ENCODE data around the gene FNDC4. TPM values are rescaled to one million over a fixed set of nuclear protein-coding genes. Genes with fewer than 3 reads are reported as not detected.
A peak's percentile ranks its signal among the peaks of the same experiment; 100 is the strongest.

The FNDC4 gene
- total and polyA plus RNA-seq, 2 of the 8 experiments (the other 6 are each of a cell fraction or from before 2014, with no cell fraction given): 14.1 to 14.7 TPM

- H3K4me2 ChIP-seq (ENCODE audit: insufficient read depth in 1 of 2, low read depth in 2 of 2, low read length in 2 of 2): peak overlapping the region; percentile 61 to 100; a peak in 3 of 4 replicates
- no peak overlapping the region for H4K8ac ChIP-seq (ENCODE audit: extremely low read depth, insufficient read depth, low read length)
- no peak overlapping the region for H2AFZ ChIP-seq (ENCODE audit: low read length)
- no peak overlapping the region for H3K4ac ChIP-seq (replicated peaks; ENCODE audit: insufficient read length, low read depth, low read length)
- no peak overlapping the region for H3K27ac ChIP-seq (ENCODE audit: low read depth, low read length)
- DNase-seq (ENCODE audit: low read depth in 1 of 2, low spot score in 2 of 2) (no peak), FAIRE-seq (no peak)
- no peak overlapping the region for H3K14ac ChIP-seq (ENCODE audit: insufficient read length)
- peaks cover 8% of the 10 kb centered on the region for H3K23me2 ChIP-seq (ENCODE audit: low read depth, low read length)
- H2BK120ac ChIP-seq (replicated peaks; ENCODE audit: low read depth, low read length): no peak overlapping the region
- no peak overlapping the region for H3K23ac ChIP-seq (ENCODE audit: insufficient read length)
- POLR2A ChIA-PET (ENCODE audit: partially characterized antibody): interaction anchor here (1.3 to 2.0 kb wide), 2 partner anchors 86 to 139 kb away, joined by 3 to 10 read pairs; partner anchors contain the start of genes GTF3C2 and PPM1G
- peaks cover 0 to 9% (median 7%) of the 10 kb centered on the region in 4 experiments; a peak in 5 of 7 replicates for H3K27me3 ChIP-seq (replicated peaks in 1 of 4; ENCODE audit: control insufficient read depth in 3 of 4, extremely low read depth in 1 of 4, insufficient read depth in 3 of 4, low read length in 3 of 4)
- no peak overlapping the region for H3K56ac ChIP-seq (replicated peaks; ENCODE audit: insufficient read length, low read depth, low read length)
- H3K9me3 ChIP-seq (ENCODE audit: insufficient read depth in 2 of 2, low read depth in 1 of 2, low read length in 1 of 2): no peaks in the 10 kb centered on the region; a peak in 1 of 4 replicates
- H4K20me1 ChIP-seq (replicated peaks in 1 of 2; ENCODE audit: control insufficient read depth in 1 of 2, insufficient read depth in 2 of 2, low read length in 2 of 2): no peaks in the 10 kb centered on the region
- H3K9ac ChIP-seq (replicated peaks in 1 of 4; ENCODE audit: extremely low read depth in 1 of 4, low read depth in 3 of 4, low read length in 3 of 4): no peak overlapping the region
- no peak overlapping the region for H2BK12ac ChIP-seq (ENCODE audit: low read depth, low read length)
- H4K91ac ChIP-seq (replicated peaks; ENCODE audit: insufficient read length, low read length): no peak overlapping the region
- no peak overlapping the region for H2BK20ac ChIP-seq (ENCODE audit: low read length)
- no peak overlapping the region for H2AK5ac ChIP-seq (ENCODE audit: low read depth, low read length)
- WGBS, 2 experiments (ENCODE audit: extremely low coverage in 1 of 2, insufficient coverage in 1 of 2, insufficient read length in 1 of 2, insufficient replicate concordance in 2 of 2, low coverage in 1 of 2, low lambda C conversion rate in 2 of 2, missing lambda C conversion rate in 1 of 2): 66% methylated on average over 4 of the region's 4 CpGs; no CpG with 5 or more reads in 1 of the 2 experiments
- no peak overlapping the region for H3K18ac ChIP-seq (ENCODE audit: extremely low read depth, low read length)
- no peaks in the 10 kb centered on the region for H3K36me3 ChIP-seq (ENCODE audit: control insufficient read depth in 2 of 4, insufficient read depth in 4 of 4, low read length in 3 of 4)
- CTCF ChIA-PET (ENCODE audit: partially characterized antibody): interaction anchor here (0.9 to 1.1 kb wide), 2 partner anchors 30 to 148 kb away, joined by 3 read pairs; no protein-coding TSS in a partner anchor
- peaks cover 0 to 9% (median 4%) of the 10 kb centered on the region in 4 experiments; a peak in 5 of 7 replicates for H3K4me1 ChIP-seq (replicated peaks in 1 of 4; ENCODE audit: control insufficient read depth in 3 of 4, insufficient read depth in 4 of 4, low read length in 3 of 4)
- H4K5ac ChIP-seq (ENCODE audit: insufficient read length, low read depth, low read length): no peak overlapping the region
- no peaks in the 10 kb centered on the region for H3K79me2 ChIP-seq (ENCODE audit: control insufficient read depth in 1 of 2, insufficient read depth in 2 of 2, low read length in 2 of 2)
- no peak overlapping the region for H2BK15ac ChIP-seq (ENCODE audit: low read length)
- peak overlapping the region in 2 of 4 experiments; percentile 52 to 96; a peak in 4 of 8 replicates for H3K4me3 ChIP-seq (ENCODE audit: extremely low read depth in 1 of 4, insufficient read depth in 2 of 4, low read depth in 3 of 4, low read length in 4 of 4)
- no peaks in the 10 kb centered on the region for H3K79me1 ChIP-seq (ENCODE audit: low read depth, low read length)
- H2BK5ac ChIP-seq (ENCODE audit: low read depth, low read length): no peak overlapping the region
- TF ChIP-seq RBBP5 (IDR thresholded peaks at IDR 0.05; ENCODE audit: borderline replicate concordance, low read depth, low read length) (no peak), SIN3A (conservative IDR thresholded peaks at IDR 0.05 in 1 of 2, IDR thresholded peaks at IDR 0.05 in 1 of 2; ENCODE audit: low read depth in 1 of 2, low read length in 2 of 2) (no peak), MAX (IDR thresholded peaks at IDR 0.05) (no peak), SIX5 (IDR thresholded peaks at IDR 0.05; ENCODE audit: low read depth, low read length) (no peak), TEAD4 (IDR thresholded peaks at IDR 0.05; ENCODE audit: low read depth, low read length) (no peak), CHD2 (IDR thresholded peaks at IDR 0.05; ENCODE audit: low read length) (no peak)
Observed at GRCh38 chr2:27495840-27496356, 898 bp upstream of the FNDC4 start.
